ENCODE results near the gene RHBDL2. TPM values are rescaled to one million over a fixed set of nuclear protein-coding genes. Genes with fewer than 3 reads are reported as not detected.
A peak's percentile ranks its signal among the peaks of the same experiment; 100 is the strongest.

The RHBDL2 gene
- total and polyA plus RNA-seq, 2 of the 13 experiments (the other 11 are each of a cell fraction or from before 2014, with no cell fraction given) = 3.3 to 5.4 TPM

DNA sequence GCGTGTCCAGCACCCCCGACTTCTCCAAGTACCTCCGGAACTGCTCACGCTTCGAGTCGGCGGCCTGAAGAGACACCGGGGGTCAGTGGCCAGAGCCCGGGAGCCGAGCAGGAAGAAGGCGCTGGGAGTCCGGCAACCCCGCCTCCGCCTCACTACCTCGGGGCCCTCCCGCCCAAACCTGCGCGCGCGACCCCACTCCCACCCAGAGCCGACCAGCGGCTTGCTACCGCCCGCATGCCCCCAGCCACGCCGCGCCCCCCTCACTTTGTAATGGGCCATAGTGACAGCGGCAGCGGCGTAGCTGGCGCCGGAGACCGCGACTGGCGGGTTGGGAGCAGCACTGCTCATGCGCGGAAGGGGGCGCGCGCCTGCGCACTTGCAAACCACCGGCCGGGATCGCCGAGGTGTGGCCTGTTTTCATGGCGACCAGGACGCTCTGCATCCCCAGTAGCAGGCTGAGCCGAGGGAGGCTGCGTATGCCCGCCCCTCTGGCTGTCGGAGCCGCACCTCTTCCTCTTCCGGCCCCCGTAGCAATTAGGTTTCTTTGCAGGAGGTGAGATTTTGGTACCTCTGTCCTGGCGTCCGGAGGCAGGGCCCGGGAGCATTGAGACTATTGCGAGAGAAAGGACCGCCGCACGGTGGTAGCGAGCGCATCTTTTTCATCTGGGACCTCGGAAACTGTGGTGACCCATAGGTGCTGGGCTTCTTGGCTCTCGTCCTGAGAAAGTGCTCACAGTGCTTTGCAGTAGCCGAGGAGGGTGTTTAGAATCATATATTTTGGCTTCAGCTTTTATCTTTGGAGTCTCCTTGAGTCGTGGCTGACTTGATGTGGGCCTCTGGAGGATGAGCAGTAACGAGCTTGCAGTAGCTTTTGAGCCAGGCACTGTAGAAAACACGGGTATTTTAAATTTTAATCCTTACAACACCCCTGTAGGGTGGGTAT, 68.3 kb downstream of the RHBDL2 start, which contains the start of gene MYCBP (continued):
- TF ChIP-seq, protein P1, sequence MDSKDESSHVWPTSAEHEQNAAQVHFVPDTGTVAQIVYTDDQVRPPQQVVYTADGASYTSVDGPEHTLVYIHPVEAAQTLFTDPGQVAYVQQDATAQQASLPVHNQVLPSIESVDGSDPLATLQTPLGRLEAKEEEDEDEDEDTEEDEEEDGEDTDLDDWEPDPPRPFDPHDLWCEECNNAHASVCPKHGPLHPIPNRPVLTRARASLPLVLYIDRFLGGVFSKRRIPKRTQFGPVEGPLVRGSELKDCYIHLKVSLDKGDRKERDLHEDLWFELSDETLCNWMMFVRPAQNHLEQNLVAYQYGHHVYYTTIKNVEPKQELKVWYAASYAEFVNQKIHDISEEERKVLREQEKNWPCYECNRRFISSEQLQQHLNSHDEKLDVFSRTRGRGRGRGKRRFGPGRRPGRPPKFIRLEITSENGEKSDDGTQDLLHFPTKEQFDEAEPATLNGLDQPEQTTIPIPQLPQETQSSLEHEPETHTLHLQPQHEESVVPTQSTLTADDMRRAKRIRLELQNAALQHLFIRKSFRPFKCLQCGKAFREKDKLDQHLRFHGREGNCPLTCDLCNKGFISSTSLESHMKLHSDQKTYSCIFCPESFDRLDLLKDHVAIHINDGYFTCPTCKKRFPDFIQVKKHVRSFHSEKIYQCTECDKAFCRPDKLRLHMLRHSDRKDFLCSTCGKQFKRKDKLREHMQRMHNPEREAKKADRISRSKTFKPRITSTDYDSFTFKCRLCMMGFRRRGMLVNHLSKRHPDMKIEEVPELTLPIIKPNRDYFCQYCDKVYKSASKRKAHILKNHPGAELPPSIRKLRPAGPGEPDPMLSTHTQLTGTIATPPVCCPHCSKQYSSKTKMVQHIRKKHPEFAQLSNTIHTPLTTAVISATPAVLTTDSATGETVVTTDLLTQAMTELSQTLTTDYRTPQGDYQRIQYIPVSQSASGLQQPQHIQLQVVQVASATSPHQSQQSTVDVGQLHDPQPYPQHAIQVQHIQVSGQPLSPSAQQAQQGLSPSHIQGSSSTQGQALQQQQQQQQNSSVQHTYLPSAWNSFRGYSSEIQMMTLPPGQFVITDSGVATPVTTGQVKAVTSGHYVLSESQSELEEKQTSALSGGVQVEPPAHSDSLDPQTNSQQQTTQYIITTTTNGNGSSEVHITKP (CRISPR knock-in tag; IDR thresholded peaks at IDR 0.05; ENCODE audit: low read depth) = no peak
- TF ChIP-seq SPEN (CRISPR knock-in tag; IDR thresholded peaks at IDR 0.05; ENCODE audit: low read depth) (peak; percentile 74; the same call in 1 of the 2 replicates), PLRG1 (conservative IDR thresholded peaks at IDR 0.05) (no peak), KDM5A (IDR thresholded peaks at IDR 0.05; ENCODE audit: borderline replicate concordance, low read length) (peak; percentile 68), KDM6A (CRISPR knock-in tag; IDR thresholded peaks at IDR 0.05; ENCODE audit: low read depth) (no peak), ZNF747 (CRISPR knock-in tag; IDR thresholded peaks at IDR 0.05; ENCODE audit: borderline replicate concordance) (peak; percentile 55; the same call in 1 of the 2 replicates), ZBTB38 (CRISPR knock-in tag; IDR thresholded peaks at IDR 0.05) (peak; percentile 10; the same call in 1 of the 2 replicates), MAFK (conservative IDR thresholded peaks at IDR 0.05 in 1 of 2, IDR thresholded peaks at IDR 0.05 in 1 of 2; ENCODE audit: low read length in 2 of 2) (no peak), ZZZ3 (CRISPR knock-in tag; IDR thresholded peaks at IDR 0.05; ENCODE audit: borderline replicate concordance) (no peak), BRCA1 (CRISPR knock-in tag; IDR thresholded peaks at IDR 0.05) (peak; percentile 38; the same call in 1 of the 2 replicates), HES4 (CRISPR knock-in tag; IDR thresholded peaks at IDR 0.05; ENCODE audit: borderline replicate concordance) (peak; percentile 11; the same call in 1 of the 2 replicates), ZNF878 (CRISPR knock-in tag; IDR thresholded peaks at IDR 0.05) (no peak), GPN1 (CRISPR knock-in tag; IDR thresholded peaks at IDR 0.05; ENCODE audit: borderline replicate concordance) (0 out of 2 replicates have a peak, but pooled peaks have one; percentile 58), ZSCAN29 (CRISPR knock-in tag; conservative IDR thresholded peaks at IDR 0.05) (no peak), ZNF337 (CRISPR knock-in tag; IDR thresholded peaks at IDR 0.05; ENCODE audit: borderline replicate concordance, low read depth) (no peak), POLR2G (IDR thresholded peaks at IDR 0.05; ENCODE audit: low read depth, low read length) (peak; percentile 92), ZNF383 (CRISPR knock-in tag; IDR thresholded peaks at IDR 0.05; ENCODE audit: borderline replicate concordance) (no peak), ZNF460 (CRISPR knock-in tag; IDR thresholded peaks at IDR 0.05; ENCODE audit: borderline replicate concordance) (no peak), NFE2L2 (IDR thresholded peaks at IDR 0.05; ENCODE audit: low read length) (no peak), ZNF33B (CRISPR knock-in tag; IDR thresholded peaks at IDR 0.05) (no peak), NFYC (CRISPR knock-in tag; IDR thresholded peaks at IDR 0.05) (no peak), RARA (CRISPR knock-in tag; IDR thresholded peaks at IDR 0.05) (no peak)
- TF ChIP-seq, protein P2, sequence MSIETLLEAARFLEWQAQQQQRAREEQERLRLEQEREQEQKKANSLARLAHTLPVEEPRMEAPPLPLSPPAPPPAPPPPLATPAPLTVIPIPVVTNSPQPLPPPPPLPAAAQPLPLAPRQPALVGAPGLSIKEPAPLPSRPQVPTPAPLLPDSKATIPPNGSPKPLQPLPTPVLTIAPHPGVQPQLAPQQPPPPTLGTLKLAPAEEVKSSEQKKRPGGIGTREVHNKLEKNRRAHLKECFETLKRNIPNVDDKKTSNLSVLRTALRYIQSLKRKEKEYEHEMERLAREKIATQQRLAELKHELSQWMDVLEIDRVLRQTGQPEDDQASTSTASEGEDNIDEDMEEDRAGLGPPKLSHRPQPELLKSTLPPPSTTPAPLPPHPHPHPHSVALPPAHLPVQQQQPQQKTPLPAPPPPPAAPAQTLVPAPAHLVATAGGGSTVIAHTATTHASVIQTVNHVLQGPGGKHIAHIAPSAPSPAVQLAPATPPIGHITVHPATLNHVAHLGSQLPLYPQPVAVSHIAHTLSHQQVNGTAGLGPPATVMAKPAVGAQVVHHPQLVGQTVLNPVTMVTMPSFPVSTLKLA (IDR thresholded peaks at IDR 0.05) = peak; percentile 52
- TF ChIP-seq, protein P3, sequence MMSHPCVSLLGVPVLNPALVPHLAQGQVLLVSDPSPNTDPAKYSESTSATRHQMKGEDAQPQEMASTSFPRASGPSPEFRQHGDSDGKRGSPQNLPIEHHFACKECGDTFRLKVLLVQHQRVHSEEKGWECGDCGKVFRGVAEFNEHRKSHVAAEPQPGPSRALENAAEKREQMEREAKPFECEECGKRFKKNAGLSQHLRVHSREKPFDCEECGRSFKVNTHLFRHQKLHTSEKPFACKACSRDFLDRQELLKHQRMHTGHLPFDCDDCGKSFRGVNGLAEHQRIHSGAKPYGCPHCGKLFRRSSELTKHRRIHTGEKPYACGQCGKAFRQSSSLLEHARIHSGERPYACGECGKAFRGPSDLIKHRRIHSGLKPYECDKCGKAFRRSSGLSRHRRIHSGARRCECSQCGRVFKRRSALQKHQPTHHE (CRISPR knock-in tag; IDR thresholded peaks at IDR 0.05; ENCODE audit: borderline replicate concordance) = 0 out of 2 replicates have a peak, but pooled peaks have one; percentile 60
